Renal cortex interstitium (tissue), 11 donors: ENCODE measurements around the gene HOXB4. TPM values are rescaled to one million over a fixed set of nuclear protein-coding genes. Genes with fewer than 3 reads are reported as not detected.
"Not testable (repeated sequence)": the region's sequence is repeated elsewhere in the genome, so short reads cannot be mapped to it uniquely, and the experiment has no call there.

Experiments
- DNase-seq, 11 donors: peaks; one replicate each; pipeline ENCODE4 v3.0.0-alpha.2; 2013; ENCODE audit warnings: low read depth in 9 of 11, low spot score in 4 of 11; ENCODE audit errors: extremely low read depth in 1 of 11
- polyA plus RNA-seq, 3 donors: library from polyadenylated mRNA; unstranded; fragments of 120-200 nt; gene quantifications; one replicate each; pipeline ENCODE4 v1.2.1, GENCODE V29; 2013; ENCODE audit not compliant: insufficient read length in 3 of 3

Gene HOXB4
- polyA plus RNA-seq, 3 donors = 12.3 to 26.4 (median 15.6) TPM

- no peak for DNase-seq
Observed at GRCh38 chr17:48545022-48545375, 33.2 kb downstream of the HOXB4 start, which contains the start of gene HOXB2. HOXB2 (minus strand) TSS chr17:48545109; CDS start chr17:48544911, 198 bp downstream.

- DNase-seq = peak in 2 of 11 donors; percentile 84
Observed at GRCh38 chr17:48544349-48545021, 33.7 kb downstream of the HOXB4 start.

GRCh38 chr17:48543854-48544348, 34.2 kb downstream of the HOXB4 start:
- DNase-seq = no peak

- DNase-seq = no peak
Observed at GRCh38 chr17:48543107-48543853, 34.9 kb downstream of the HOXB4 start.

GRCh38 chr17:48542698-48543106, 35.4 kb downstream of the HOXB4 start:
- DNase-seq = no peak

GRCh38 chr17:48542114-48542656, 36.0 kb downstream of the HOXB4 start:
- no peak for DNase-seq

- no peak for DNase-seq
Observed at GRCh38 chr17:48541577-48542113, 36.5 kb downstream of the HOXB4 start.

GRCh38 chr17:48541036-48541576, 37.0 kb downstream of the HOXB4 start:
- no peak for DNase-seq

- no peak for DNase-seq
Observed at GRCh38 chr17:48540213-48540612, 37.9 kb downstream of the HOXB4 start.

- no peak for DNase-seq
Observed at GRCh38 chr17:48539177-48539576, 39.0 kb downstream of the HOXB4 start.

GRCh38 chr17:48537316-48537715, 40.8 kb downstream of the HOXB4 start:
- no peak for DNase-seq

GRCh38 chr17:48535793-48536559, 42.2 kb downstream of the HOXB4 start:
- DNase-seq = not testable (repeated sequence)

- DNase-seq = no peak
Observed at GRCh38 chr17:48532261-48532660, 45.9 kb downstream of the HOXB4 start.

- no peak for DNase-seq
Observed at GRCh38 chr17:48530887-48531272, 47.3 kb downstream of the HOXB4 start, which contains the start of gene HOXB1. HOXB1 (minus strand) TSS chr17:48531011; CDS start chr17:48530904, 107 bp downstream.

- DNase-seq = no peak
Observed at GRCh38 chr17:48530208-48530886, 47.8 kb downstream of the HOXB4 start.

- DNase-seq = no peak
Observed at GRCh38 chr17:48529683-48530009, 48.5 kb downstream of the HOXB4 start.

- no peak for DNase-seq
Observed at GRCh38 chr17:48528936-48529682, 49.0 kb downstream of the HOXB4 start.
